Heart right ventricle (tissue), 16 donors: ENCODE data around the gene C19orf73. TPM values are rescaled to one million over a fixed set of nuclear protein-coding genes. Genes with fewer than 3 reads are reported as not detected.
A peak's percentile ranks its signal among the peaks of the same experiment; 100 is the strongest.

Experiments used
- ATAC-seq, 8 donors: fragments of 200-7000 bp; cut with Tn5 transposase; one replicate each; pipeline ENCODE4 v1.9.1; 2020; ENCODE audit warnings: mild to moderate bottlenecking in 8 of 8, moderate library complexity in 8 of 8, moderate number of reproducible peaks in 1 of 8
- DNase-seq, 2 donors: peaks; one replicate each; pipeline ENCODE4 v3.0.0-alpha.2; 2020
- H3K27ac ChIP-seq, 10 donors: fragments of 200-600 bp; sonication (generic) in 2 of 10; one replicate each; pipeline versions ENCODE4 v1.5.0 to v1.8.0; 2020 to 2022; ENCODE audit warnings: mild to moderate bottlenecking in 3 of 10
- H3K27me3 ChIP-seq, 7 donors: fragments of 200-600 bp; one replicate each; pipeline ENCODE4 v1.8.0; 2021 to 2022; ENCODE audit warnings: mild to moderate bottlenecking in 2 of 7
- H3K36me3 ChIP-seq, 9 donors: fragments of 200-600 bp; sonication (generic) in 1 of 9; one replicate each; pipeline versions ENCODE4 v1.5.0 to v1.8.0; 2020 to 2022; ENCODE audit warnings: mild to moderate bottlenecking in 2 of 9
- H3K4me1 ChIP-seq, 9 donors: fragments of 200-600 bp; sonication (generic) in 1 of 9; one replicate each; pipeline versions ENCODE4 v1.5.0 to v1.8.0; 2020 to 2022; ENCODE audit warnings: mild to moderate bottlenecking in 4 of 9
- H3K4me3 ChIP-seq, 10 donors: fragments of 200-600 bp; sonication (generic) in 2 of 10; one replicate each; pipeline versions ENCODE4 v1.5.0 to v1.8.0; 2020 to 2022; ENCODE audit warnings: mild to moderate bottlenecking in 7 of 10, moderate library complexity in 2 of 10
- H3K9me3 ChIP-seq, 11 donors: fragments of 200-600 bp in 10 of 11; sonication (generic) in 2 of 11; one replicate each; pipeline versions ENCODE4 v1.5.0 to v1.8.0; 2013 to 2022; ENCODE audit warnings: mild to moderate bottlenecking in 2 of 11, control low read depth in 1 of 11, moderate library complexity in 1 of 11
- WGBS, 2 donors: extraction: QIAGEN DNeasy Blood & Tissue Kit; methylation state at CpG; one replicate each; pipeline ENCODE4 v1.1.7; 2013; ENCODE audit warnings: inconsistent platforms in 1 of 2; 5-methylcytosine and 5-hydroxymethylcytosine counted together
- intact Hi-C, 10 donors: fragments of 100-400 bp; cut with DNase I; formaldehyde crosslinking; loops; one replicate each; pipeline versions ENCODE4 v1.11.1 to v1.14.2; 2022
- long read RNA-seq, 3 donors: library from polyadenylated mRNA; unstranded; transcript quantifications; one replicate each; pipeline ENCODE4 v2.0.0, GENCODE V29; 2020 to 2021
- polyA plus RNA-seq, 2 donors: library from polyadenylated mRNA; stranded (reverse); fragments of 200-250 nt; gene quantifications; one replicate each; pipeline ENCODE4 v1.2.3, GENCODE V29; 2013
- total RNA-seq, 10 donors: library from RNA; stranded (reverse); fragmentation: NEBNext Ultra II Directional in 3 of 10; extraction: Animal tissue kit (Norgen Biotek cat#: 25700) in 3 of 10; gene quantifications; one replicate each; pipeline versions ENCODE4 v1.2.1 to v1.2.4, GENCODE V29; 2021 to 2023
- TF ChIP-seq, protein P1 (sequence below), 9 donors: fragments of 200-600 bp; sonication (generic) in 2 of 9; IDR thresholded peaks; one replicate each; pipeline versions ENCODE4 v1.5.0 to v1.8.0; 2021 to 2022; ENCODE audit warnings: antibody characterized with exemption in 9 of 9, mild to moderate bottlenecking in 5 of 9, moderate library complexity in 1 of 9
- donor health status: Arrhythmogenic right ventricular cardiomyopathy.
- donor health status: ischemic (EF 13 %, LVEDD 7.1; RV severe dilation, severe dysfunction).
- donor health status: healthy with polysubstance abuse.
- donor health status: DM: no; HTN: yes; CAD: no.
- donor health status: DM: no; HTN: no; CAD: no.
- donor health status: ischemic (EF 25% LVEDD 6.9; RV normal size, moderate dysfunction).
- donor health status: ischemic (EF 25% LVEDD 5.7; RV mildly dilated, moderate dysfunction).
- donor health status: healthy.
- donor health status: DM: yes; HTN: yes; CAD: no.
- donor health status: Ischemic cardiomyopathy.
- donor health status: ischemic (EF 35%, LVEDD 5.7; RV mildly dilated, moderate dysfunction).
- donor health status: nonischemic (EF 11% LVEDD 7.7; RV severe dilation, severe dysfunction).
- donor health status: DM: yes; HTN: yes; CAD: no.
- donor health status: PGD.
- donor health status: ischemic (EF 29% LVEDD 5.4; RV normal size, mild dysfunction).
- donor health status: nonischemic (EF 23%, LVEDD 6.1; RV moderate dilation, normal function).

The C19orf73 gene
- total RNA-seq (1 to 10 TPM in 5 of 10 donors, under 1 TPM in 5; 0.64 to 2.3 (median 1.0) TPM), polyA plus RNA-seq (1 to 10 TPM; 1.9 to 5.4 TPM)
- long read RNA-seq, donor 1, result 0 reads
- long read RNA-seq, donor 2, result 0 reads
- long read RNA-seq, donor 3, result 0 reads

DNA sequence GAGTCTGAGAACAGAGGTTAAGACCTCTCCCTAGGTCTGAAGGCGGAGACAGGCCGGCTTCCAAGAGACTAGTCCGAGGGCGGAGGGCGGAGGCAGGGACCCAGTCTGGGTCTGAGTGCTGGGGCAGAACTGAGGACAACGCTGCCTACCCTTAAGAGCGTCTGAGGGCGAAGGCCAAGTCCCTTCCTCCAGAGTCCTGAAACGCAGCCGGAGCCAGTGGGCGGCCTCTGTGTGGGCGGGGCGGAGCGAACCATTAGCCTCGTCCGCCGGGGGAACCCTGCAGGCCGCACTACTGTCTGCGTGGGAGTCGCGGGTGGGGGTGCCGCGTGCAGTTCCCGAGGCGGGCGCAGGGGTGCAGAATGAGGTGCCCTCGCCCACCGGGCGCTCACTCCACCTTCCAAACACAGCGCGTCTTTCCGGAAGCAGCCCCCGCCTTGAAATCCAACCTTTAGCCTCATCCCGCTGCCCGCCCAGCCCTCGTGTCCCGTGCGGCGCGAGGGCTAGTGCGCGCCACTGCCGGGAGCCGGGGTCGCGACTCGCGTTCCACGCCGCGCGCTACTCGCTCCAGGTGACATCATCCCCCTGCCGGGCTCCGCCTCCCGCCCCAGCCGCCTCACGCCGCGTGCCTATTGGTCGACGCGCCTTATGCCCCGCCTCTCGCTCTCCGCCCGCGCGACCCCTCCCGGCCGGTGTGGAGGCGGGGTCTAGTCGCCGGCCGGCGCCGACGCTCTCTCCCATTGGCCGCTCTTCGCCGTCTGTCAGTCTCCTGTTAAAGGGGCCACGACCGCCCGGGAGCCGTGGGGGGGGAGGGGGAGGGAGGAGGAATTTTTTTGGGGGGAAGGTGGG lies at the start of gene C19orf73:
C19orf73 (minus strand) TSS at position 579 of the 846 bp plus-strand sequence; CDS start at position 458, 121 bp downstream.
- ATAC-seq (peak; percentile 89 to 95 (median 94)), DNase-seq (peak; percentile 94 to 97)
- H3K27me3 ChIP-seq, result peaks cover 0 to 19% (median 0%) of the 10 kb centered on the region in 7 donors
- WGBS, 2 donors, result 1% methylated on average over 85 of the region's 85 CpGs
- TF ChIP-seq, protein P1, sequence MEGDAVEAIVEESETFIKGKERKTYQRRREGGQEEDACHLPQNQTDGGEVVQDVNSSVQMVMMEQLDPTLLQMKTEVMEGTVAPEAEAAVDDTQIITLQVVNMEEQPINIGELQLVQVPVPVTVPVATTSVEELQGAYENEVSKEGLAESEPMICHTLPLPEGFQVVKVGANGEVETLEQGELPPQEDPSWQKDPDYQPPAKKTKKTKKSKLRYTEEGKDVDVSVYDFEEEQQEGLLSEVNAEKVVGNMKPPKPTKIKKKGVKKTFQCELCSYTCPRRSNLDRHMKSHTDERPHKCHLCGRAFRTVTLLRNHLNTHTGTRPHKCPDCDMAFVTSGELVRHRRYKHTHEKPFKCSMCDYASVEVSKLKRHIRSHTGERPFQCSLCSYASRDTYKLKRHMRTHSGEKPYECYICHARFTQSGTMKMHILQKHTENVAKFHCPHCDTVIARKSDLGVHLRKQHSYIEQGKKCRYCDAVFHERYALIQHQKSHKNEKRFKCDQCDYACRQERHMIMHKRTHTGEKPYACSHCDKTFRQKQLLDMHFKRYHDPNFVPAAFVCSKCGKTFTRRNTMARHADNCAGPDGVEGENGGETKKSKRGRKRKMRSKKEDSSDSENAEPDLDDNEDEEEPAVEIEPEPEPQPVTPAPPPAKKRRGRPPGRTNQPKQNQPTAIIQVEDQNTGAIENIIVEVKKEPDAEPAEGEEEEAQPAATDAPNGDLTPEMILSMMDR (IDR thresholded peaks at IDR 0.05), result peak in 4 of 9 donors; percentile 20 to 40 (median 27)
- intact Hi-C loops, result loop anchor here in 4 of 10 donors (2.0 to 5.0 kb wide), 3 partner anchors 30 to 39 kb away; partner anchors contain the start of genes HRC (in 2 of the 4) and TRPM4 (in 2 of the 4)
- H3K36me3 ChIP-seq, result no peaks in the 10 kb centered on the region
- H3K27ac ChIP-seq, result peak within 1 kb of the TSS; percentile 86 to 99 (median 97)
- H3K9me3 ChIP-seq, result no peaks in the 10 kb centered on the region
- peak within 1 kb of the TSS; percentile 41 to 85 (median 64) for H3K4me3 ChIP-seq
- peaks cover 11 to 50% (median 35%) of the 10 kb centered on the region in 9 donors for H3K4me1 ChIP-seq

DNA sequence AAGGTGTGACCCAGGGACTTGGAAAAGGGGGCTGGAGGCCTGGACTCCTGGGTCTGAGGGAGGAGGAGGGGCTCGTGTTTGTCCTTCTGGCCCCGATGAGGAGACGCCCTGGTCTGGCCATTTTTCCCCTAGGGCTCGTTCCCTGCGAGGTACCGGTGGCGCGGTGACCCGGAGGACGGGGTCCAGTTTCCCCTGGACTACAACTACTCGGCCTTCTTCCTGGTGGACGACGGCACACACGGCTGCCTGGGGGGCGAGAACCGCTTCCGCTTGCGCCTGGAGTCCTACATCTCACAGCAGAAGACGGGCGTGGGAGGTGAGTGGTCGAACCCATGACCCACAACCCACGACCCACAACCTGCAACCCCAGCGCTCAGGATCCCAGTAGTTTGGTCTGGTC lies 49.5 kb upstream of the C19orf73 start:
- ATAC-seq (no peak), DNase-seq (no peak)
- no peak overlapping the region for H3K27ac ChIP-seq
- peaks cover 11 to 28% (median 19%) of the 10 kb centered on the region in 9 donors for H3K4me1 ChIP-seq
- no peaks in the 10 kb centered on the region for H3K9me3 ChIP-seq
- H3K36me3 ChIP-seq, result peaks cover 0 to 61% (median 53%) of the 10 kb centered on the region in 9 donors
- H3K4me3 ChIP-seq, result no peak overlapping the region
- intact Hi-C loops, result no loop called here
- WGBS, 2 donors, result 95 to 96% methylated on average over 23 of the region's 23 CpGs
- TF ChIP-seq, protein P1 (IDR thresholded peaks at IDR 0.05), result no peak
- no peaks in the 10 kb centered on the region for H3K27me3 ChIP-seq

DNA sequence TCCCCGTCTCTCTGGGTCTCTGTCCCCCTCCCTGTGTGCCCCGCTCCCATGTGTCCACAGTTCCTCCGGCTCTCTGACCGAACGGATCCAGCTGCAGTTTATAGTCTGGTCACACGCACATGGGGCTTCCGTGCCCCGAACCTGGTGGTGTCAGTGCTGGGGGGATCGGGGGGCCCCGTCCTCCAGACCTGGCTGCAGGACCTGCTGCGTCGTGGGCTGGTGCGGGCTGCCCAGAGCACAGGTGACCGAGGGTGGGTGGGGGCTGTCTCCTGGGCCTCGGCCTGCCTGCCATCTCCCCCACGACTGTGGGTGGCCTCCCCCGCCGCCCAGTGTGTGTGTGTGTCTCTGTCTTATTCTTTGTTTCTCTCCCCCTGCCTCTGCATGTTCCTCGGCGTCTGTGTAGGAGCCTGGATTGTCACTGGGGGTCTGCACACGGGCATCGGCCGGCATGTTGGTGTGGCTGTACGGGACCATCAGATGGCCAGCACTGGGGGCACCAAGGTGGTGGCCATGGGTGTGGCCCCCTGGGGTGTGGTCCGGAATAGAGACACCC lies 49.0 kb upstream of the C19orf73 start:
- WGBS, 2 donors, result 85 to 88% methylated on average over 25 of the region's 25 CpGs
- H3K36me3 ChIP-seq, result peaks cover 0 to 56% (median 49%) of the 10 kb centered on the region in 9 donors
- no peak overlapping the region for H3K4me3 ChIP-seq
- DNase-seq, result no peak
- no peak for ATAC-seq
- H3K9me3 ChIP-seq, result no peaks in the 10 kb centered on the region
- intact Hi-C loops, result no loop called here
- TF ChIP-seq, protein P1 (IDR thresholded peaks at IDR 0.05), result no peak
- H3K27ac ChIP-seq, result no peak overlapping the region
- peaks cover 11 to 29% (median 19%) of the 10 kb centered on the region in 9 donors for H3K4me1 ChIP-seq
- H3K27me3 ChIP-seq, result no peaks in the 10 kb centered on the region

DNA sequence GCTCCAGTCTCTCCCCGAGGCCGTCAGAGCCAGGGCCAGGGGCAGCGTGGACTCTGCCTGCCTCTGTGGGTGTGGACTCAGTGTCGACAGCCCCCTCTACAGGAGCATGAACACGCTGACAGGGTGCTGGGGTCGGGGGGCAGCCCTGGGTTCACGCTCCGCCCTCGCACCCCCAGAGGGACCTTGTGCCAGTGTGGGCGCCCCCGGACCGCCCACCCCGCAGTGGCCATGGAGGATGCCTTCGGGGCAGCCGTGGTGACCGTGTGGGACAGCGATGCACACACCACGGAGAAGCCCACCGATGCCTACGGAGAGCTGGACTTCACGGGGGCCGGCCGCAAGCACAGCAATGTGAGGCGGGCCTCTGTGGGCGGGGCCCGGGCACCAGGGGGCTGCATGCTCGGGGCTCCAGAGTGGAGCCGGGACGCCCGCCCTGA lies 46.9 kb upstream of the C19orf73 start:
- no peaks in the 10 kb centered on the region for H3K9me3 ChIP-seq
- H3K4me1 ChIP-seq, result peaks cover 14 to 35% (median 19%) of the 10 kb centered on the region in 9 donors
- H3K27ac ChIP-seq, result peak overlapping the region; percentile 77 to 97 (median 90)
- H3K27me3 ChIP-seq, result no peaks in the 10 kb centered on the region
- 41 to 53% methylated on average over 30 of the region's 30 CpGs for WGBS, 2 donors
- intact Hi-C loops, result no loop called here
- peak overlapping the region in 7 of 10 donors; percentile 1 to 44 (median 29) for H3K4me3 ChIP-seq
- H3K36me3 ChIP-seq, result peaks cover 0 to 45% (median 30%) of the 10 kb centered on the region in 9 donors
- no peak for DNase-seq
- TF ChIP-seq, protein P1 (IDR thresholded peaks at IDR 0.05), result peak in 3 of 9 donors; percentile 12 to 24 (median 21)
- peak; percentile 32 to 72 (median 46) for ATAC-seq
